GM12891 (cell line): ENCODE results near the gene FETUB.

Source experiments
- POLR2A ChIP-seq: IDR thresholded peaks from 2 replicates; pipeline ENCODE4 v1.6.1; 2011; ENCODE audit warnings: low read depth, low read length, control low read depth
- POLR2AphosphoS5 ChIP-seq: IDR thresholded peaks from 2 replicates; pipeline ENCODE4 v1.6.1; 2011; ENCODE audit warnings: low read depth, low read length, control low read depth

- TF ChIP-seq POLR2AphosphoS5, result no peak
- TF ChIP-seq POLR2A, result no peak
Observed at GRCh38 chr3:186596568-186597287, 43.5 kb upstream of the FETUB start.
